Skin of body (tissue), 2 donors: Measurements from ENCODE around the gene SLC35E4. TPM values are rescaled to one million over a fixed set of nuclear protein-coding genes. Genes with fewer than 3 reads are reported as not detected.
A peak's percentile ranks its signal among the peaks of the same experiment; 100 is the strongest.
"Not testable (repeated sequence)": the region's sequence is repeated elsewhere in the genome, so short reads cannot be mapped to it uniquely, and the experiment has no call there.

Source experiments
- DNase-seq: peaks from one replicate; lab custom pipeline; 2025; lab: John Stamatoyannopoulos, UW
- total RNA-seq: library from RNA; depleted of rRNA; stranded (reverse); fragments of >200 nt; gene quantifications from one replicate; pipeline ENCODE4 v1.2.3, GENCODE V29; 2014

Gene SLC35E4, protein sequence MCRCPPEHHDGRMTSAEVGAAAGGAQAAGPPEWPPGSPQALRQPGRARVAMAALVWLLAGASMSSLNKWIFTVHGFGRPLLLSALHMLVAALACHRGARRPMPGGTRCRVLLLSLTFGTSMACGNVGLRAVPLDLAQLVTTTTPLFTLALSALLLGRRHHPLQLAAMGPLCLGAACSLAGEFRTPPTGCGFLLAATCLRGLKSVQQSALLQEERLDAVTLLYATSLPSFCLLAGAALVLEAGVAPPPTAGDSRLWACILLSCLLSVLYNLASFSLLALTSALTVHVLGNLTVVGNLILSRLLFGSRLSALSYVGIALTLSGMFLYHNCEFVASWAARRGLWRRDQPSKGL
- total RNA-seq, result 2.8 TPM

DNA sequence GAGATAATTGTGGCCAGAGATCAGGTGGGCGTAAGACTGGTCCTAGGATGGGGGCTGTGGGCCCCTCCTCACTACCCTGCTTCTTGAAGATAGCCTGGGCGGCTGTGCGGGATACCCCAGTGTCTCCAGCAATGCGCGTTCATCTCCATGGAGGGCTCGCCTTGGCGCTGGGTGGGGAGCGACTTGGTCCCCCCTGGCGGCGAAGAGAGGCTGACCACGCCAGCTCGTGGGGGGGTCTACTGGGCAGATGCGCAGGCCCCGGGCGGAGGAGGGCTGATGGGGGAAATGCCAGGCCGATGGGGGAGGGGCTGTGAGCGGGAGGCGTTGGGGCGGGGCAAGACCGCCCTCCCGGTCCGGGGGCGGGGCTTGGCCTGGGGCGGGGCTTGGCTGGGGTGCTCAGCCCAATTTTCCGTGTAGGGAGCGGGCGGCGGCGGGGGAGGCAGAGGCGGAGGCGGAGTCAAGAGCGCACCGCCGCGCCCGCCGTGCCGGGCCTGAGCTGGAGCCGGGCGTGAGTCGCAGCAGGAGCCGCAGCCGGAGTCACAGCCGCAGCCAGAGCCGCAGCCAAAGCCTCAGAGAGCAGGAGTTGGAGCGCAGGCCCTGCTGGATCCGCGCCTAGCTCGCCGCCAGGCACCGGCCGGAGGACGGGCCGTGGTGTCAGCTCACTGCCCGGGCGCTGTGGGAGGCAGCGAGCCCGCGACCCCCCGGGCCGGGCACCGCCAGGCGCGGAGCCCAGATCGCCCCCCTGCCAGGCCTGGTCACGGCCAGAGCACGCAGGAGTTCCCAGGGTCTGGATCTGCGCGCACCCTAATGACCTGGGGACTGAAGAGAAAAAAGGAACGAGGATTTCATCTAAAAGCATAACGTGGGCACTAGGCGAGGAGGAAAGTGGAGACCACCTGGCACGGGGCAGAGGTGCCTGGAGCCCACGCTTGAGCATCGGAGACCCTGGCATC, at the start of gene SLC35E4:
SLC35E4 (plus strand) TSS at position 509 of the 953 bp plus-strand sequence. CDS start 670 bp downstream, outside the sequence.
- peak; percentile 78 for DNase-seq

DNA sequence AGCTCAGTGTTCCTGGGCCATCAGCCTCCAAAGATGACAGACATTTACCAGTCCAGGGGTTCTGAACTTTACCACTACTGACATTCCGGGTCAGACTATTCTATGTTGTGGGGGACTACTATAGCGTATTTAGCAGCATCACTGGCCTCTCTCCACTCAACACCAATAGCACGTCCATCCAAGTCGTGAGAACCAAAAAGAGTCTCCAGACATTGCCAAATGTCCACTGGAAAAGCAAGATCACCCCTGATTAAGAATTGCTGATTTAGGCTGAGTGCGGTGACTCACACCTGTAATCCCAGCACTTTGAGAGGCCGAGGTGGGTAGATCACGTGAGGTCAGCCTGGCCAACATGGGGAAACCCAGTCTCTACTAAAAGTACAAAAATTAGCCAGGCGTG, 49.2 kb upstream of the SLC35E4 start:
- no peak for DNase-seq

DNA sequence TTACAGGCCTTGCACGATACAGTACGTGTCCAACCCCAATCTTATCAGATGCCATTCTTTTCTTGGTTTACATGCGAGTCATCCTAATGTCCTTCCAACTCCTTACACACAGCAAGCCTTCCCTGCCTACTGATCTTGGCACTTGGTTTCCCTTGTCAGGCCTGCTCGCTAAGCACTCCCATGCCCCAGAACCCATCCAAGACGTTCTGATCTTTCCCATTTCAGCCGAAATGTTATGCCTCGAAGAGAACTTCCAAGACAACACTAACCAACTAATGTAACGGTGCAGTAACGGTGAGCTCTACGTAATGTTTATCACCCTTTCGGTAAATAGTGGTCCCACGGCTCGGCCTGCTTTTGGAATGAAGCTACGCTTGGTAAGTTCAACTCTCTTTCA, 44.4 kb upstream of the SLC35E4 start:
- no peak for DNase-seq

DNA sequence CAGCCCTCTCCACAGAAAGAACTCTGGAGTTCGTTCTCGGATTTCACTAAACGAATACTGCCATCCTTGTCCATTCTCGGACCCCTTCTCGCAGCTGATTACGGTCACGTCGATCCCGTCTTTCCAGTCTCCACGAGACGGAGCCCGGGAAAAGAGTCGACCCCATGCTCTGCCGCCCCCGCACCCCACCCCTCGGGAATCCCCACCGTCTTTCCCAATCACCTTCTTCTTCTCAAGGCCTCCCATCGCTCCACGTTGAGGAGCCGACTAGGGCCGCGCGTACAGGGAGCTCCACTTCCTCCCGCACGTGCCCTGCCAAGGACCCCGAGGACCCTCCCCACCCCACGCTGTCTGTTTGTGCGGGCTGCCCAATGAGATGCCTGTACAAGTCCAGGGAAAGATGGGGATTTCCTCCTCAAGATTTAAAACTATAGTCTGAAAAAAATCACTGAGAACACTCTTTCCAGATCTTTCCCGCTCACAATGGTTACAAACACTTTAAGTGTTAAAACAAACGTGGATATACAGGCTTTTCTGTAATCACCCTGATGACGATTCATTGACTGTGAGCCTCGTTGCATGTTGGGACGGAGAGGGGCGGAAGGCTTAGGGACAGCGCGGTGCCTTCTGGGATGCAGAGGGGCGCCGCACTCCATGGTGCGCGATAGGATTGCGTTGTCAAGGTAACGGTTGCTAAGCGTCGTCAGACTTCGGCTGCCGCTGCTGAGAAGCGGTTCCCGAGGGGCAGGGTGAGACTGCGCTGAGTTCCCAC, 43.8 kb upstream of the SLC35E4 start, which contains the start of gene PES1:
PES1 (minus strand) TSS at position 323 of the 772 bp plus-strand sequence; CDS start at position 246, 77 bp downstream.
- peak; percentile 99 for DNase-seq

DNA sequence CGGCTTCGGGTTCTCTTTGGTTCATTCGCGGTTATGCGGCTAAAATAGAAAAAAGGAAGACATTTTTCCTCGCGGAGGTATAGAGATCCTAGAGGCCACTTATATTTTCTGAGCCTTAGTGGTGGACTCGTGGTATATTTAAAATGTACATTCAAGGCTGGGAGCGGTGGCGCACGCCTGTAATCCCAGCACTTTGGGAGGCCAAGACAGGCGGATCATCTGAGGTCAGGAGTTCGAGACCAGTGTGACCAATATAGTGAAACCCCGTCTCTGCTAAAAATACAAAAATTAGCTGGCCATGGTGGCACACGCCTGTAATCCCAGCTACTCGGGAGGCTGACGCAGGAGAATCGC, 43.2 kb upstream of the SLC35E4 start:
- DNase-seq, result not testable (repeated sequence)

DNA sequence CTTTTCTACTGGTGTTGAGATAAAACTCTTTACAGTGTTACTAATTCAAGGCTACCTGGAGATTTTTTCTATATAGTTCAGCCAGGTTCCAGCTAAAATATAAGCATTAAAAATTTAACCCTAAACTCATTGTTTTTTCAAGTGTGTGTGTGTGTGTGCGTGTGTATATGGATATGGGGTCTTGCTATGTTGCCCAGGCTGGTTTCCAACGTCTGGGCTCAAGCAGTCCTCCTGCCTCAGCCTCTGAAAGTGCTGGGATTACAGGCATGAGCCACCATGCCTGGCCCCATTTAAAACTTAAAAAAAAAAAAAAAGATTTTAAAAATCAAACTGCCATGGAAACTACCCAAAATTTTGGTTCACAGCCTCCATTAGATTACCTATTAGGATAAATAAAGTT, 39.4 kb upstream of the SLC35E4 start:
- no peak for DNase-seq

DNA sequence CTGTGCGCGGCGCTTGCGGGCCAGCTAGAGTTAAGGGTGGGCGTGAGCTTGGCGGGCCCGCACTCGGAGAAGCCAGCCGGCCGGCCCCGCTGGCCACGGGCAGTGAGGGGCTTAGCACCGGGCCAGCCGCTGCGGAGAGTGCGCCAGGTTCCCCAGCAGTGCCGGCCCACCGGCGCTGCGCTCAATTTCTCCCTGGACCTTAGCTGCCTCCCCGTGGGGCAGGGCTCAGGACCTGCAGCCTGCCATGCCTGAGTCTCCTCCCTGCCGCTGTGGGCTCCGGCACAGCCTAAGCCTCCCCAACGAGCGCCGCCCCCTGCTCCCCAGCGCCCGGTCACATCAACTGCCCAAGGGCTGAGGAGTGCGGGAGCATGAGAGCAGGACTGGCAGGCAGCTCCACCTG, 38.7 kb upstream of the SLC35E4 start:
- no peak for DNase-seq

DNA sequence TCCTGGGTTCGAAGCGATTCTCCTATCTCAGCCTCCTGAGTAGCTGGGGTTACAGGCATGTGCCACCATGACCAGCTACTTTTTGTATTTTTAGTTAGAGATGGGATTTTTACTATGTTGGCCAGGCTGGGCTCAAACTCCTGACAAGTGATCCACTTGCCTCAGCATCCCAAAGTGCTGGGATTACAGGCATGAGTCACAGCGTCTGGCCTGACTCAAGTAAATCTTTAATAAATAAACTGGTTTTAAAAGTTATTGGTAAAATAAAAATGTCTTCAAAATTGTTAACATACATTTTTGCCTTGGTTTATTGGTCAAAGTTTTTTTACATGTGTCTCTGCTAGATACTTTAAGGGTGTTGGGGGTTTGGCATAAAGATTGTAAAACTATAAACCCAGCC, 36.6 kb upstream of the SLC35E4 start:
- DNase-seq, result no peak

DNA sequence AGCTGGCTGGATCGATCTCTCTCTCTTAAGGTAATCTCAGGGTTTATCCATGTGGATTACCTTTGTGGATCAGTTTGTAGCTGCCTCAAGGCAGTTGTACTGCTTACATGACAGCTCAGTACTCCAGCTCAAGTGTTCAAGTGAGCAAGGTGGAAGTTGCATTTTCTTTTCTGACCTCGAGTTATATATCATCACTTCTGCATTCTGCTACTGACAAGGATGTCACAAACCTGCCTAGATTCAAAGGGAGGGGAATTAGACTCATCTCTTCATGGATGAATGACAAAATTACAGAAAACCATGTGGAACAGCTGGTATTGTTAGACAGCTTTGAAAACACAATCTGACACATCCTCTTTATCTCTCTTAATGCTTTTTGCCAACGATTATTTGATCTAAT, 34.7 kb upstream of the SLC35E4 start:
- DNase-seq, result no peak

DNA sequence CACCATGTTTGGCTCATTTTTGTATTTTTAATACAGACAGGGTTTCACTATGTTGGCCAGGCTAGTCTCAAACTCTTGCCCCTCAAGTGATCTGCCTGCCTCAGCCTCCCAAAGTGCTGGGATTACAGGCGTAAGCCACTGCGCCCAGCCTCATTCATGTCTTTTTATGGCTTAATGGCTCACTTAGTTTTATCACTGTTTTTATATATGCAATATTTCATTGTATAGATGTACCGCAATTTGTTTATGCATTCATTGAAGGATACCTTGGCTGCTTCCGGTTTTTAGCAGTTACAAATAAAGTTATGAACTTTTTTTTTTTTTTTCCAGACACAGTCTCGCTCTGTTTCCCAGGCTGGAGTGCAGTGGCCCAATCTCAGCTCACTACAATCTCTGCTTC, 34.1 kb upstream of the SLC35E4 start:
- no peak for DNase-seq

DNA sequence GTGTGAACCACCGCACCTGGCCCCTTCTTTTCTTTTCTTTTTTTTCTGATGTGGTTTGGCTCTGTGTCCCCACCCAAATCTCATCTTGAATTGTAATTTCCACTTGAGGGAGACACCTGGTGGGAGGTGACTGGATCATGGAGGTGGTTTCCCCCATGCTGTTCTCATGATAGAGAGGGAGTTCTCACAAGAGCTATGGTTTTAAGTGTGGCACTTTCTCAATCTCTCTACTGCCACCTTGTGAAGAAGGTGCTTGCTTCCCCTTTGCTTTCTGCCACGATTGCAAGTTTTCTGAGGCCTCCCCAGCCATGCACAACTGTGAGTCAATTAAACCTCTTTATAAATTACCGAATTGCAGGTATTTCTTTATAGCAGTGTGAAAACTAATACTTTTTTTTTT, 33.5 kb upstream of the SLC35E4 start:
- no peak for DNase-seq

DNA sequence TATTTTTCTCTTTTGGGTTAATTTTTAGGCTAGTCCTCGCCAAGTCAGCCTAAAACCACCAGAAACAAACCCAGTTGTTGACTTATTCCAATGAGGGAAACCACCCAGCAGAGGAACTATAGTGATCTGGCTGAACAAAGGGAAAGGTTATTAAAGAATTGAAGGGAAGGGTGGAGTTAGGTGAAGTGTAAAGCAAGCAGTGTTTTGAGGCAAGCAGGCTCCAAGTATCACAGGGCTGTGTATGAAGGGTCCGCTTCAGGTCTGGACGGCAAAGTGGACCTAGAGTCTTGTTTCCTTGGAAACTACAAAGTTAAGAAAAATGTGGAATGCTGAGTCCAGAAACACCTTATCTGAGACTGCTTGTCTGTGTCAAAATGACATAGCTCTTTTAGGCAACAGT, 31.8 kb upstream of the SLC35E4 start:
- DNase-seq, result no peak

DNA sequence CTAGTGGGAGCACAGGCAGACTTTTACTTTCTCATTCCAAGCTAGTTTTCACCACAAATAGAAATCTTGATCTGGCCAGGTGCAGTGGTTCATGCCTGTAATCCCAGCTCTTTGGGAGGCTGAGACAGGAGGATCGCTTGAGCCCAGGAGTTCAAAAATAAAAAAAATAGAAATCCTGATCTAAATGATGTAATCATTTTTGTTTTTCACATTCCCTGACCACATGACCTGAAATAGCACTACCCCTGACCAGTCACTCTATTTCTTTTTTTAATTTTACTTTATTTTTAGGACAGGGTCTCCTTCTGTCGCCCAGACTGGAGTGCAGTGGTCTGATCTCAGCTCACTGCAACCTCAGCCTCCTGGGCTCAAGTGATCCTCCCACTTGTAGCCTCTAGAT, 30.9 kb upstream of the SLC35E4 start:
- DNase-seq, result no peak

DNA sequence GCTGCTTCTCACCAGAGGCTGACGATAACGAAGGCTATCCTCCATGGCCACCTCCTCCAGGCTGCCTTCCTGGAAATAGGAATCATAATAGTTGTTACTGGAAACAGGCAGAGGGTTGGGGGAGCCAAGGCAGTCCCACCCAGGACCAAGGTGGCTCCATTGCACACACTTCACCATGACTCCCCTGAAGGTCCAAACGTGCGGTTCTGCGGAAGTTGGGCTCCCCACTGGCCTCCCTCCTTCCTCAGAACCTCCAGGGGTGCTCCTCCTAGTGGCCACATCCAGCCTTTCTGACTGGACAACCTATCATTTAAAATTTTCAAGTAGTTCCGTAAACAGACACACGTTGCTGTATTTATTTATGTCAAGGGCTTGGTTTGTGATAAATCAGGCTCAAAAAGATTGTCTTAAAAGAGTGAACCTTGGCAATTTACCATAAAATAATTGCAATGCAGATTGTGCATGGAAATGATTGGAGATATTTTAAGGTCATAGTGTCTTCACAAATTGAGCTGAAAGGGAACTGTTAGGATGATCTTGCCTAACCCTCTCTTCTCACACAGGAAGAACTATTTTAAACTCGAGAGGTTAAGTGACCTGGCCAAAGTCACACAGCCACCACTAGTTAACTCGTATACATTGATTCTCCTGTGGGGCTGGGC, 30.0 kb upstream of the SLC35E4 start:
- DNase-seq, result no peak

DNA sequence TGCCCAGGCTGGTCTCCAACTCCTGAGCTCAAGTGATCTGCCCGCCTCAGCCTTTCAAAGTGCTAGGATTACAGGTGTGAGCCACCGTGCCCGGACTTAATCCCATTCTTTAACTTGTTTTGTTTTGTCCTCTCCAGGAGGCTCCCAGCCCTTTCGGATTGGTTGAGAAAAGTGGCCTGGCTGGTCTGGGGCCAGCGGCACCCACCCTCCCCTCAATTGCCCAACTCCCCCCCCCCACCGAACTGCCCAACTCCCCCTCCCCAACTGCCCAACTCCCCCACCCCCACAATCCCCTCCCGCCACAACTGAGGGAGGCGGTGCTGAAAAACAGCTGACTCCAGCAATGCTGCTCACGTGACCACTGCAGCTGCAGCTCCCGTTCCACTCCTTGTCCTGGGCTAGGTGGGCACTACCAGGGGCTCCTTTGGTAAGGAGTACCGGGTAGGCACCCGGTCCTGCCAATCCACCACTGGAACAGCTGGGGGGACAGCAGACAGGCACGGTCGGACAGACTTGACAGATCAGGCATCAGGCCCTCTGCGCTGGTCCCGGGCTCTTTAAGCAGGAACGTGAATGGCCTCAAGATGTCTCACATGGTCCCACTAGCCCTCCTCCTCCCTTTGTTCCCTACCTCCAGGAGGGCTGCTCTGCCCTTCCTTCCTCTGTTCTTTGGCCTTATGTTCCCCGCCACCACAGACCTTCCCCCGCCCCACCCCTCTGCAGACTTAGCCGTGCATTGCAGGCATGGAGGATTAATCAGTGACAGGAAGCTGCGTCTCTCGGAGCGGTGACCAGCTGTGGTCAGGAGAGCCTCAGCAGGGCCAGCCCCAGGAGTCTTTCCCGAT, 28.9 kb upstream of the SLC35E4 start, which contains the start of gene TCN2:
TCN2 (plus strand) TSS at position 720 of the 845 bp plus-strand sequence. CDS start 158 bp downstream, outside the sequence.
- peak; percentile 67 for DNase-seq

DNA sequence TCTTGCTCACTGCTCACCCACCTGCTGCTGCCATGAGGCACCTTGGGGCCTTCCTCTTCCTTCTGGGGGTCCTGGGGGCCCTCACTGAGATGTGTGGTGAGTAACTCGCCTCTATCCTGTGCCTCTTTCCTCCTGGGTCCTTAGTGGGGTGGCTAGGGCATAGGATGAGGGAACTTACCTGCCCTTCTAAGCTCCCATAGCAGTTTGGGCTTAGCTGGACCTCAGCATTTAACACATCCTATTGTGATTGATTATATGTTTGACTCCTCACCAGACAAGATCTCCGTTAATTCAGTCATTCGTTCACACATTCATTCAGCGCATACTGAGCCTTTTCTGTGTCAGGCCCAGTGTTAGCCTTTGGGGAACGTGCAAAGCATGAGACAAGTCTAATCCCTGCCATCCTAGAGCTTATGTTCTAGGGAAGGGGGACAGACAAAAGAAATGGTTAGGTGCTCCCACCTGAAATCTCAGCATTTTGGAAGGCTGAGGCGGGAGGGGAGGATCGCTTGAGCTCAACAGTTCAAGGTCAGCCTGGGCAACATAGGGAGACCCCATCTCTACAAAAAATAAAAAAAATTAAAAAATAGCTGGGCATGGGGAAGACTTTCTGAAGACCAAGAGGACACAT, 28.2 kb upstream of the SLC35E4 start:
- no peak for DNase-seq

DNA sequence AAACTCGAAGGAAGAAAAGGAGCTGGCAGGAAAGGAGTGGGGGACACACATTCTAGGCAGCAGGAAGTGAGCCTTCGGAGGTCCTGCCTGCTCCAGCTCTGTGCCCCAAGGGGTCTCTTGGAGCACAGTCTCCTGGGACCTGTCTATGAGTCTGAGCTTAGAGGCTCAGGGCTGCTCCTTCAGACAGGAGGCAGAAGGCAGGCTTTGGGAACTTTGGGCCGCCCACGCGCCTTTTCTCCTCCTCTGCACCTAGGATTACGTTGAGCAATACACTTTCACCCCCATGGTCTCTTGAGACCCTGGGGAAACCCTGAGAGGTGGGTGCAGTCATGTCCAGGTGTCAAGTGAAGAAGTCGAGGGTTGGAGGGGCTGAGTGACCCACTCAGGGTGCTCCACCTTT, 27.6 kb upstream of the SLC35E4 start:
- DNase-seq, result no peak

DNA sequence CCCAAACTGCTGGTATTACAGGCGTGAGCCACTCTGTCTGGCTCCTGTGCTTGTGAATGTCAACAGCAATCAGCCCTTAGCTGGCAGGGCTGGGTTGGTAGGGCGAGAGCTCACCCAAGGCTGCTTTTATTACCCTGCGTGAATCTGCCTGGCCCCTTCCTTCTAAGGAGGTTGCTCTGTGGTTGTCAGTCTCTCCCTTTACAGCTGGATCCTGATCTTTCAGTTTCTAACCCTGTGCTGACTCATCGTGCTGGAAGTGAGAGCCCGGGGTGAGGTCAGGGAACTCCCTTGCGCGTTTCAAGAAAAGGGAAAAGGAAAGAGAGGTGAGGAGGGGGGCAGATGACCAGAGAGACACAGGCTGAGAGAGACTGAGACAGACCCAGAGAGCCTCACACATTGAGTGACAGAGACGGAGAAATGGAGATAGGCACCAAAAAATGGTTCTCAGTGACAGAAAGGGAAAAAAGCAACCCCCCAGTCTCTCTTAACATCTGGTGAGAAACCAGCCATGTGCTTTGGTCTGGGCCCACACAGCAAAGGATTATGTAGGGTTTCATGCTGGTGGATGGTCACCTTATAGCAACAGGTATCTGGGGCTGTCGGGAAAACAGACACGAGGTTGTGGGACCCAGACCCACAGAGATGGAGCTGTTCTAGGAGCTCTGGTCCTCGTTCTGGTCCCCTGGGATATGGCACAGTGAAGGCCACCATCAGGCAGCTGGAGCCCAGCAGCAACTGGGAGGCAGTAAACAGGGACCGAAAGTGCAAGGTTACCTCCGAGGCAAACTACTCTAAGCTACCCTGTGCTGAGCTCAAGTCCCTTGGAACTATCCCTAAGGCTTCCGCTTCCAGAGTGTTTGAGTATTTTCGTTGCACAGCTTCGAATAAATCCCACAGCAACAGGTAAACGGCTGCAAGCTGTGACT, 26.1 kb upstream of the SLC35E4 start:
- no peak for DNase-seq
